ENCODE results near the gene TFF1.

- TF ChIP-seq CTCF (IDR thresholded peaks at IDR 0.05) (no peak), ZFX (IDR thresholded peaks at IDR 0.05; ENCODE audit: borderline replicate concordance) (no peak)
Measured at GRCh38 chr21:42401154-42401553, 34.8 kb upstream of the TFF1 start.

Measured in 22Rv1 (cell line).